HCT116 (cell line): ENCODE results near the gene C1S. TPM values are rescaled to one million over a fixed set of nuclear protein-coding genes. Genes with fewer than 3 reads are reported as not detected.
"Not testable (repeated sequence)": the region's sequence is repeated elsewhere in the genome, so short reads cannot be mapped to it uniquely, and the experiment has no call there.

Experiments used
- ATAC-seq: fragments of 200-7000 bp; cut with Tn5 transposase; 2 replicates; pipeline ENCODE4 v1.9.1; 2020; ENCODE audit warnings: mild to moderate bottlenecking, moderate library complexity
- BruUV-seq: library from RNA; stranded (reverse); fragments of 400-500 nt; replicated peaks from 2 replicates; lab custom pipeline; 2021; lab: Mats Ljungman, UMichigan
- CTCF ChIA-PET: fragments of 300-600 bp; sonication (Branson Sonifier 250); formaldehyde crosslinking; loops from one replicate; lab custom pipeline; 2021; ENCODE audit warnings: antibody characterized with exemption; lab: Charles Lee
- POLR2A ChIA-PET: fragments of 300-600, 350-600 bp; sonication (Branson Sonifier 250); formaldehyde crosslinking; loops from one replicate; lab custom pipeline; 2021; ENCODE audit warnings: antibody characterized with exemption; lab: Charles Lee
- RAD21 ChIA-PET, 2 experiments: fragments of 300-600 bp; sonication (Branson Sonifier 250); formaldehyde crosslinking; loops; one replicate each; lab custom pipeline; 2023; ENCODE audit warnings: low total read pairs in 2 of 2; ENCODE audit not compliant: uncharacterized antibody in 2 of 2, unreplicated experiment in 2 of 2, low non-redundant PET in 1 of 2; lab: Charles Lee
- DNase-seq: peaks from one replicate; pipeline ENCODE4 v3.0.0-alpha.2; 2010; ENCODE audit warnings: low read depth, low spot score
- H2AFZ ChIP-seq: fragments of 200-600 bp; shearing (Covaris generic), sonication (generic); 2 replicates; pipeline ENCODE4 v1.6.1; 2017; ENCODE audit warnings: low read depth, mixed run types, mixed read lengths, antibody characterized with exemption, low read length; ENCODE audit not compliant: poor library complexity, severe bottlenecking
- H3K27ac ChIP-seq: 2 replicates; pipeline ENCODE4 v1.5.1; 2012; ENCODE audit warnings: low read depth, low read length
- H3K27me3 ChIP-seq: fragments of 200-600 bp; sonication (generic); 2 replicates; pipeline ENCODE4 v1.6.1; 2016; ENCODE audit warnings: mixed run types, low read length, mixed read lengths; ENCODE audit not compliant: insufficient read depth
- H3K36me3 ChIP-seq, 2 experiments: fragments of 200-500 bp in 1 of 2; fragments of 200-600 bp in 1 of 2; sonication (Bioruptor generic) in 1 of 2; sonication (generic) in 1 of 2; 2 replicates each; pipeline versions ENCODE4 v1.5.1 to v1.6.1; 2014 to 2016; ENCODE audit warnings: low read length in 2 of 2, inconsistent platforms in 1 of 2, mixed read lengths in 1 of 2, mixed run types in 1 of 2; ENCODE audit not compliant: insufficient read depth in 2 of 2, control insufficient read depth in 1 of 2
- H3K4me1 ChIP-seq, 2 experiments: fragments of 200-600 bp in 1 of 2; sonication (generic) in 1 of 2; 2 replicates each; pipeline versions ENCODE4 v1.5.1 to v1.6.1; 2012 to 2017; ENCODE audit warnings: low read length in 2 of 2, inconsistent platforms in 1 of 2, mild to moderate bottlenecking in 1 of 2, mixed read lengths in 1 of 2, mixed run types in 1 of 2, moderate library complexity in 1 of 2; ENCODE audit not compliant: insufficient read depth in 2 of 2, control insufficient read depth in 1 of 2
- H3K4me2 ChIP-seq: fragments of 200-600 bp; sonication (generic); 2 replicates; pipeline ENCODE4 v1.6.1; 2017; ENCODE audit warnings: mixed run types, low read length, mixed read lengths
- H3K4me3 ChIP-seq, 2 experiments: fragments of 200-600 bp in 1 of 2; sonication (generic) in 1 of 2; replicated peaks in 1 of 2; 2 replicates each; pipeline ENCODE4 v1.5.1; 2011 to 2016; ENCODE audit warnings: low read length in 2 of 2, control low read depth in 1 of 2, low read depth in 1 of 2, mild to moderate bottlenecking in 1 of 2, mixed read lengths in 1 of 2, mixed run types in 1 of 2
- H3K79me2 ChIP-seq: fragments of 200-600 bp; sonication (generic); 2 replicates; pipeline ENCODE4 v1.6.1; 2017; ENCODE audit warnings: mild to moderate bottlenecking, mixed run types, low read length, moderate library complexity, mixed read lengths; ENCODE audit not compliant: insufficient read depth
- H3K9ac ChIP-seq: fragments of 200-600 bp; sonication (generic); 2 replicates; pipeline ENCODE4 v1.6.1; 2016; ENCODE audit warnings: low read length, mixed read lengths
- H3K9me2 ChIP-seq: fragments of 200-600 bp; sonication (generic), shearing (Covaris generic); 2 replicates; pipeline ENCODE4 v1.6.1; 2017; ENCODE audit warnings: mixed run types, mild to moderate bottlenecking, moderate library complexity; ENCODE audit not compliant: insufficient read depth
- H3K9me3 ChIP-seq, 2 experiments: fragments of 200-500 bp in 1 of 2; fragments of 200-600 bp in 1 of 2; sonication (Bioruptor generic) in 1 of 2; sonication (generic) in 1 of 2; 2 replicates each; pipeline ENCODE4 v1.6.1; 2014 to 2017; ENCODE audit warnings: low read length in 2 of 2, mixed read lengths in 2 of 2, inconsistent platforms in 1 of 2, low read depth in 1 of 2, mild to moderate bottlenecking in 1 of 2, mixed run types in 1 of 2, moderate library complexity in 1 of 2; ENCODE audit not compliant: control insufficient read depth in 1 of 2, insufficient read depth in 1 of 2
- H4K20me1 ChIP-seq: fragments of 200-600 bp; sonication (generic), shearing (Covaris generic); 2 replicates; pipeline ENCODE4 v1.6.1; 2017; ENCODE audit warnings: mixed run types, mild to moderate bottlenecking, moderate library complexity; ENCODE audit not compliant: insufficient read depth
- EZH2 ChIP-seq: fragments of 200-600 bp; sonication (generic); IDR thresholded peaks from 2 replicates; pipeline ENCODE4 v1.6.1; 2017; ENCODE audit warnings: antibody characterized with exemption, mixed run types
- YY1 ChIP-seq: IDR thresholded peaks from 2 replicates; pipeline ENCODE4 v1.6.1; 2011; ENCODE audit warnings: low read length, low read depth, moderate library complexity, mild to moderate bottlenecking; ENCODE audit not compliant: insufficient replicate concordance; ENCODE audit errors: extremely low read depth
- intact Hi-C: fragments of 100-400 bp; cut with micrococcal nuclease; formaldehyde crosslinking; loops from 2 replicates; pipeline ENCODE4 v1.10.0; 2022
- total RNA-seq: library from RNA; stranded (reverse); gene quantifications from one replicate; pipeline ENCODE4 v1.2.1, GENCODE V29; 2021; ENCODE audit not compliant: unreplicated experiment

Gene C1S
- total RNA-seq, 1 experiment from 2014 or later = 2.4 TPM

- H3K27ac ChIP-seq, H3K4me3 ChIP-seq, RAD21 ChIA-PET, POLR2A ChIA-PET, H3K9me3 ChIP-seq, H3K27me3 ChIP-seq, H3K36me3 ChIP-seq, H2AFZ ChIP-seq, DNase-seq, CTCF ChIA-PET, H3K4me1 ChIP-seq, H4K20me1 ChIP-seq, ATAC-seq, H3K4me2 ChIP-seq, H3K9me2 ChIP-seq, H3K79me2 ChIP-seq, H3K9ac ChIP-seq, BruUV-seq: not testable (repeated sequence)
- intact Hi-C loops = loop anchor here (10.0 kb wide), 1 partner anchor 105 kb away; the partner anchor contains the start of genes C12orf57 and RNU7-1
These were observed 10.5 kb upstream of the C1S start for GRCh38 chr12:7049973-7050372.

GRCh38 chr12:7054925-7055324 lies 5.6 kb upstream of the C1S start:
- intact Hi-C loops = no loop called here
- Histone ChIP-seq H2AFZ (no peak overlapping the region), H3K36me3 (no peaks in the 10 kb centered on the region), H3K9me2 (no peaks in the 10 kb centered on the region), H3K4me2 (no peak overlapping the region), H4K20me1 (no peaks in the 10 kb centered on the region), H3K27me3 (no peaks in the 10 kb centered on the region), H3K9ac (no peak overlapping the region), H3K27ac (no peak overlapping the region), H3K9me3 (no peaks in the 10 kb centered on the region), H3K4me1 (no peaks in the 10 kb centered on the region), H3K4me3 (no peak overlapping the region), H3K79me2 (no peaks in the 10 kb centered on the region)
- DNase-seq (no peak), ATAC-seq (no peak)
- BruUV-seq = no TSS peak
- ChIA-PET RAD21 (no interaction called here), POLR2A (no interaction called here), CTCF (no interaction called here)
- TF ChIP-seq YY1 (no peak), EZH2 (no peak)

GRCh38 chr12:7055736-7056135 lies 4.8 kb upstream of the C1S start:
- H3K4me1 ChIP-seq, ATAC-seq, H3K9ac ChIP-seq, DNase-seq, H3K9me3 ChIP-seq, CTCF ChIA-PET, H2AFZ ChIP-seq, H3K27me3 ChIP-seq, H3K79me2 ChIP-seq, H3K36me3 ChIP-seq, H3K4me2 ChIP-seq, intact Hi-C loops, H3K4me3 ChIP-seq, H3K9me2 ChIP-seq, BruUV-seq, RAD21 ChIA-PET, H4K20me1 ChIP-seq, POLR2A ChIA-PET, H3K27ac ChIP-seq: not testable (repeated sequence)
